Right kidney (tissue), 1 donor: Measurements from ENCODE around the gene HOXA13.

Experiments
- DNase-seq: peaks from one replicate; pipeline ENCODE4 v3.0.0-alpha.2; 2016

Gene HOXA13

GRCh38 chr7:27192546-27193334 is 7.2 kb downstream of the HOXA13 start:
- peak; percentile 71 for DNase-seq

- DNase-seq, result peak; percentile 76
Observed at GRCh38 chr7:27191833-27192545, 7.9 kb downstream of the HOXA13 start.

GRCh38 chr7:27191161-27191731 is 8.6 kb downstream of the HOXA13 start:
- DNase-seq, result no peak

GRCh38 chr7:27189997-27190748 is 9.7 kb downstream of the HOXA13 start:
- DNase-seq, result no peak

- DNase-seq, result peak; percentile 61
Observed at GRCh38 chr7:27189295-27189996, 10.4 kb downstream of the HOXA13 start.

GRCh38 chr7:27188386-27189294 is 11.3 kb downstream of the HOXA13 start:
- peak; percentile 83 for DNase-seq

GRCh38 chr7:27187475-27188385 is 12.2 kb downstream of the HOXA13 start:
- DNase-seq, result peak; percentile 80

- DNase-seq, result no peak
Observed at GRCh38 chr7:27186668-27187474, 13.0 kb downstream of the HOXA13 start.

GRCh38 chr7:27185854-27186667 is 13.8 kb downstream of the HOXA13 start:
- peak; percentile 78 for DNase-seq

GRCh38 chr7:27185013-27185853 is 14.7 kb downstream of the HOXA13 start, which contains the start of gene HOXA11:
HOXA11 (minus strand) TSS chr7:27185232; CDS start chr7:27185144, 88 bp downstream.
- peak; percentile 84 for DNase-seq

GRCh38 chr7:27184337-27185012 is 15.4 kb downstream of the HOXA13 start:
- no peak for DNase-seq

GRCh38 chr7:27183682-27184336 is 16.1 kb downstream of the HOXA13 start:
- DNase-seq, result peak; percentile 72

GRCh38 chr7:27182861-27183681 is 16.8 kb downstream of the HOXA13 start:
- peak; percentile 80 for DNase-seq

- DNase-seq, result no peak
Observed at GRCh38 chr7:27182285-27182841, 17.5 kb downstream of the HOXA13 start.
